Measurements from ENCODE around the gene RAB8A.
"Not testable (repeated sequence)": the region's sequence is repeated elsewhere in the genome, so short reads cannot be mapped to it uniquely, and the experiment has no call there.

RAB8A gene

GRCh38 chr19:16178866-16179265 lies 67.2 kb downstream of the RAB8A start:
- DNase-seq (ENCODE audit: low read depth): not testable (repeated sequence)

GRCh38 chr19:16180611-16181010 lies 68.9 kb downstream of the RAB8A start:
- no peak for DNase-seq (ENCODE audit: low read depth)
